Activated CD8-positive, alpha-beta memory T cell treated with anti-CD3 and anti-CD28 coated beads for 48 hours (primary cell): Measurements from ENCODE around the gene DLX3.

Experiments used
- DNase-seq, 3 experiments: peaks; one replicate each; pipeline ENCODE4 v3.0.0-alpha.2; 2020; ENCODE audit warnings: low read depth in 2 of 3, low spot score in 2 of 3

The DLX3 gene

GRCh38 chr17:49992933-49993422, 2.0 kb downstream of the DLX3 start:
- DNase-seq: no peak

DNA sequence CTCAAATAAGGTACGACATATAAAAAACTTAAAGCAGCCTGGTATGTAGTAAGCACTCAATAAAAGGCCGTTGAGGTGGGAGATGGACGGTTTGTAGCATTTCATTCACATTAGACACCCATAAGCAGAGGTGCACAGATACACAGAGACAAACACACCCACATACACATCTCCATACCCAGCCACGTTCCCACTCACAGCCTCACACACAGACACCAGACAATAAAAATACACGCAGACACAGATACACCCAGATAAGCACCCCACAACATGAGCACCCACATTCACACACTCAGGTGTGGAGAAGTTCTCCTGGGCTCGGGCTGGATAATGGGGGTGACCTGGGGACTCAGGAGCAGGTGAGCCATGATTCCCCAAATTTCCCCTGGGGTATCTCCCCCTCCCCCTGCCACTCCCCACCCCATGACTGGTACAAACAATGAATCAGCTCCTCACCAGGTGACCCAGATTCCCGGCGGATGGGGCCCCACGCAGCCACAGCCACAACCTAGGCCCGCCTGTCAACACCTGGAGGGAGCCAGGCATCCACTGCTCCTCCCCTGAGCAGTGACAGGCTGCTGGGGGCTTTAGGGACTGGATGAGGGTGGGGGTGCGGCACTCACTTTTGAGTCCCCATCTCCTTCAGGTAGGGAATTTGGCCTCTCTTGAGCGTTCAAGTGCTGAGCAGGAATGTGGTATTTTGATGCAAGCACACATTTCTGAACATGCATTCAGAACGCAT, 2.7 kb downstream of the DLX3 start:
- no peak for DNase-seq

GRCh38 chr17:49991409-49991808, 3.6 kb downstream of the DLX3 start:
- DNase-seq: no peak

DNA sequence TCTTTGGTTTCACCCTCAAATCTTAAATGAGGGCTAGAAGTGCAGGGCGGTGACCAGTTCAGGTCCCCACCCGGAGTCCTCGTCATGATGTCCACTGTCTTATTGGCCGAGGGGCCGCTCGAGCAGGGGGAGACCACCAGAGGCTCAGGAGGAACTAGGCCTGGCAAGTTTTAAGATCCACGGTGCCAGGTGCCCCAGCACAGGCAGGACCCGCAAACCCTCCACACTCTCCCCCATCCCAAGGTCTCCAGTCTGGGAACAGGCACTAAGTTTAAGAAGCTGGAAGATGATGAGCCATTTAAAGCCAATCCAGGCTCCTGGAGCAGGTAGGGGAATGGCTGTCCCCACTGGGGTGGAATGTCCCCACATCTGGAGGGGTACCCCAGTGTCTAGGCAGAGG, 4.1 kb downstream of the DLX3 start:
- no peak for DNase-seq

GRCh38 chr17:49990331-49990730, 4.7 kb downstream of the DLX3 start:
- no peak for DNase-seq

DNA sequence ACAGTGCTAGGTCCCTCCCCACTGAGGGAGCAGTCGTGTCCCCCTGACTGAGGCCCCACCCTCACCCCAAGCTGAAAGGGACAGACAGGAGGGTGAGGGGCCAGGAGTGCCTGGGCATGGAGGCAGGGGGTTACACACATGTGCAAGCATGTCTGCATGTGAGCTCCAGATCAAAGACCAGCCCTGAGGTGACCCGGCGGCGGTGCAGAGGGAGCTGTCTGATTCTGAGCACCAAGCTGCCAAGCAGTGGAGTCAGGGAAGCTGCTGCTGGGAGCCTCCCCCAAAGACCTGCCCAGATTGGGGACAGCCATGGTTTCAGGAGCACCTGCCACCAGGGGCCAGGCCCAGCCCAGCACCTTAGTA, 5.5 kb downstream of the DLX3 start:
- DNase-seq: no peak

GRCh38 chr17:49987681-49988441, 7.2 kb downstream of the DLX3 start:
- no peak for DNase-seq

DNA sequence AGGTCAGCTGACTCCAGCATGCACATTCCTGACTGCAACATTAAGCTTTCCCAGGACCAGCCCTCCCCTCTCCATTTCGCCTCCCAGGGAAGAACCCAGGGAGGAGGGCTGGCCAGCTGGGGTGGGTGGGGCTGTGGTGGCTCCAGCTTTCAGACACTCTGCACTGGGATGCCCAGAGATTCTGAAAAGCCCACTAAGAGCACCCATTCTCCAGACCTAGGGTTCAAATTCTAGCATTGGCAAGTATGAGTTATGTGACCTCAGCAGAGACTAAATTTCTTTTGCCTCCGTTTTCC, 7.8 kb downstream of the DLX3 start:
- no peak for DNase-seq

DNA sequence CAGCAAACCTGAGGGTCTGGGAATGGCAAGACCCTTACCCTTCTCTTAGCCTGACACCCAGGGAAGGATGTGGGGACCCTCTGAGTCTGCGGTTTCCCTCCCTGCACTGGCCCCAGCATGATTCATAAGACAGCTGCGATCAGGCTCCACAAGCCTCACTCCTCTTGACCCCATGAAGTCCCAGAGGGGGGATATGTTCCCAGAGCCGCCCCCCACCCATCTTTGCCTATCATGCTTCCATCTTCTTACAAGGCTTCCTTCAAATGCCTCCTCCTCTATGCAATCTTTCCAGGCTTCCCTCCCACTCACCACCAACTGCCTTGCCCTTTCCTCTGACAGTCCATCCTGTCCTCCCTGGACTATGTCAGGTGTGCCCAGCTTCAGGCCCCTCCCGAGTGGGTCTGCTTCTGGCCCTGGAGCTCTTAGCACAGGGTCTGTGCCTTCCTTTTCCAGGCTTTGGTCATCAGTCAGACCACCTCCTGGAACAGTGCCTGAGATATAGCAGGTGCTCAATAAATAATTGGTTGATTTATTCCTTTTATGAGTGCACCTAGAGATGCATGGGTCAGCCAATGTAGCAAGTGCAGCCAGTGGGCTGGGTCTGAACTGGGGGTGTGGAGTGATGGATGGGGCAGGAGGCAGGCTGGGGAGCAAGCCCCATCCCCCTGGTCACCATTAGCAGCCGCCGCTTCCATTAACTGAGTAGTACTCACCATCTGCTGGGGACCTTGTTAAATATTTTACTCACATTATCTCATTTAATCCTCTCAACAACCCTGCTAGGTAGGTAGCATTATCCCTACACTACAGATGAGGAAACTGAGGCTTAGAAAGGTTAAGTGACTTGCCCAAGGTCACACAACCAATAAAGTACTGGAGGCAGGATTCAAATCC, 8.4 kb downstream of the DLX3 start:
- DNase-seq: no peak

GRCh38 chr17:49985310-49985990, 9.6 kb downstream of the DLX3 start:
- DNase-seq: no peak

- no peak for DNase-seq
Measured at GRCh38 chr17:49984776-49985175, 10.2 kb downstream of the DLX3 start.

GRCh38 chr17:49984283-49984682, 10.7 kb downstream of the DLX3 start:
- DNase-seq: no peak

GRCh38 chr17:49980703-49981197, 14.3 kb downstream of the DLX3 start:
- DNase-seq: no peak

DNA sequence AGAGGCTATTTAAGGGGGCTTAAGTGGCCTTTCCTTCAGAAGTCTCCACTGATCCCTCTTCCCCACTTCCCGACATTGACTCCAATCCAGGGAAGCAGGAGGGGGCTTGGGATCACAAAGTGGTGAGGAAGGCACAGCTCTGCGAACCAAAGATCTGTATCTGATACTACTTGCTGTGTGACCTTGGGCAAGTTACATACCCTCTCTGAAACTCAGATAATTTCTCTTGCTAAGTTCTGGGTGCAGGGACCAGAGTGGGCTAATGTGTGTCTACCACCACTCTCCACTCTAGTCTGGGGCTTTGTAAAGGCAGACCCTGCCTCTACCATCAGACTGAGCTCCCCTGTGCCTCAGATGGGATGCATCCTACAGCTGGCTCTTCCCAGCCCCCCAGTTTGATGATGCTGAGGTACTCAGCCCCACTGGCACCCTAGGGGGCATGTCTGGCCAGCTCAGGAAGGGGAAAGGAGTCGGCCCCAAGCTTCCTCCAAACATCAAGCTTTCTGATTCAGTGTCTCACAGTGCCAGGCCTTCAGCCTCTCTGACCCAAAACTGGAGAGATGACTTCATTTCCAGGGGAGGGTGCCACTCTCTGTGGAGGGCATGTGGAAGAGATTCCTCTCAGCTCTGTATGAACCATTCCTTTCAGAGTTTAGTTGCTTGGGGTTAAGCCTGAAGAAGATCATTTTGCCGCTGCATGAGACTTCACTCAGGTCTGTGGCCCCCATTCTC, 15.1 kb downstream of the DLX3 start:
- DNase-seq: no peak

DNA sequence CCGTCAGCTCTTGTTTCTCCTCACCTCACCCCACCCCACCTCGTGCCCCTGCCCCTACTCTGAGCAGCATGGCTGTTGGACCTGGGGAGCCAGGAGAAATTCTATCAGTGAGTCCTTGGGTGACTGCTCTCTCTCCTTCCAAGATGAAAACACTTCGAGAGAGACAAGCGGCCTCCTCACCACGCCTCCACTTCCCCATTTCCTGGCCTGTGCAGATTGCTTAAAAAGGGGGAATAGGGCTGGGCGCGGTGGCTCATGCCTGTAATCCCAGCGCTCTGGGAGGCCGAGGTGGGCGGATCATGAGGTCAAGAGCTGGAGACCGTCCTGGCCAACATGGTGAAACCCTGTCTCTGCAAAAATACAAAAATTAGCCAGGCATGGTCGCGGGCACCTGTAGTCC, 16.5 kb downstream of the DLX3 start:
- no peak for DNase-seq

DNA sequence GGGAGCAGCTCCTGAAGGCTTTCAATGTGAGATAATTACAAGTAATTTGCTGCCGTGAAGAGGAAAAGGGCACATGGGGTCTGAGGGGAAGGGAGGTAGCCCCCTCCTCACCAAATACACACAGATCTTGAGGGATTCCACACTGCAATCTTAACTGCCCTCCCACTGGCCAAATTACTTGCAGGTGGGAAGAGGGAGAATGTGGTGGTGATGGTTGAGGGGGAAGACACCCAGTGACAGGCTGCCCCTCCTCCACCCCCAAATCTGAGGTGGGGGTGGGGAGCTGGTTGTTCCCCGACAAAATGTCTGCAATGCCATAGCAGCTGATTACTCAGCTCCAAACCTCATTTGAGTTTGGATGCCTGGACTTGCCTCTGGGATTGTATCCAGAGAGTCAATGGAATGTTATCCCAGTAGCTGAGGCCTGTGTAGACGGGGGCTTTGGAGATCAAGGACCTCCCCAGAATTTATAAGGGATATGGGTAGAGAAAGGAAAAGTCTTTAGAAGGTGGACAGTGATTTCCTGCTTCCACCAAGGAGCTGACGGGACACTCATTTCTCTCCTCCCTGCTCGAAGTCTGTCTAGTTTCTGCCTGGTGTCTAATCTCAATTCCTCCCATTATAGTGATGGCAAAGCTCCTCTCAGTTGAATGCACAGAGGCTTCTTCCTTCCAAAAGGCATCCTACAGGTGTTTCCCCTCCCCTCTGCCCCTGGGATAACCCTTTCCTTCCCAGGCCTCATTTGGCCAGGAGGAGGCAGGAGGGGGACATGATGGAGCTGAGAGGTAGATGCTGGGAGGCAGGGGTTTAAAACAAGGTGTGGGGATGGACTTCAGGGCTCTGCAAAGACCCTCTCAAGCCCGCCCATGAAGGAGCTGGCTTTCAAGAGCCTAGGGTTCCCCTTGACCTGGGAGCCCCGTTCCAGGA, 17.3 kb downstream of the DLX3 start:
- DNase-seq: no peak

GRCh38 chr17:49976828-49977202, 18.2 kb downstream of the DLX3 start:
- DNase-seq: no peak

- DNase-seq: no peak
Measured at GRCh38 chr17:49976163-49976827, 18.7 kb downstream of the DLX3 start.

DNA sequence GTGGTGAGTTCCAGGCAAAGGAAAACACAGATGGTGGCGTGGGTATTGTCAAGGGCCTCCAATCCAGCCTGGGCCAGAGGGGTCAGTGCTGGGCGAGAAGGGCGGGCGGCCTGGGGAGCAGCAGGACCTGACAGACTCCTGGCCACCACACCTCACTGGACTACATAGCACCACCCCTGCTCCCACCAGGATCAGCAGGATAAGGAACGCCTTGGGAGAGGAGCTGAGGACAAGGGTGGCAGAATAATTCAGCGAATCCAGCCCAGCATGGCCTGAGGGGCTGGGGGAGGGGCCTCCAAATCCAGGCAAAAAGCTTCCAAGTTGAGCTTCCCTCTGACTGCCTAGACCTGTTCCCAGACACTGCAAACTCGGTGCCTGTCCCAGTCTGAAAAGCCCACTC, 19.5 kb downstream of the DLX3 start:
- DNase-seq: no peak
